Measurements from ENCODE around the gene TWF1.

Gene TWF1

DNA sequence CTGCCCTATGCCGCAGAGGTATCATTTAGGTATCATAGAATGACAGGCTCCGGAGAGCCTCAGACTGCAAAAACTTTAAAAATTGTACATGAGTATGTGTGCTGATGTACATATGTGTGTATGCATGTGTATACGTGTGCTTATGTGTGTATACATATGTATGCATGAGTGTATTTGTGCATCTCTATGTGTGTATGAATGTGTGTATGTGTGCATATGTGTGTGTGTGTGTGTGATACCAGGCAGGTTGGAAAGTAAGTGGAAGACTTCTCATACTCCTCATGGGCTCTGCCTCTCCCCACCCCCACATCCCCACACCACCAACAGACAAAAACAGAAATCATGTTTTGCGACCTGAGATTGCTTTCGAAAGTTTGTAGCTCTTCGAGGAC, 29.1 kb upstream of the TWF1 start (continued):
- TF ChIP-seq, protein P1, sequence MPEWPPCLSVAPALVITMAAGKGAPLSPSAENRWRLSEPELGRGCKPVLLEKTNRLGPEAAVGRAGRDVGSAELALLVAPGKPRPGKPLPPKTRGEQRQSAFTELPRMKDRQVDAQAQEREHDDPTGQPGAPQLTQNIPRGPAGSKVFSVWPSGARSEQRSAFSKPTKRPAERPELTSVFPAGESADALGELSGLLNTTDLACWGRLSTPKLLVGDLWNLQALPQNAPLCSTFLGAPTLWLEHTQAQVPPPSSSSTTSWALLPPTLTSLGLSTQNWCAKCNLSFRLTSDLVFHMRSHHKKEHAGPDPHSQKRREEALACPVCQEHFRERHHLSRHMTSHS (tag by site-specific recombination; IDR thresholded peaks at IDR 0.05) = no peak
- TF ChIP-seq PRDM1 (tag by site-specific recombination; IDR thresholded peaks at IDR 0.05) (peak; percentile 30; the same call in 1 of the 2 replicates), SCRT1 (tag by site-specific recombination; IDR thresholded peaks at IDR 0.05; ENCODE audit: borderline replicate concordance) (no peak), ZBTB17 (tag by site-specific recombination; IDR thresholded peaks at IDR 0.05) (no peak), ZXDB (tag by site-specific recombination; IDR thresholded peaks at IDR 0.05) (peak; percentile 53), ZNF169 (tag by site-specific recombination; IDR thresholded peaks at IDR 0.05) (no peak), ZSCAN16 (tag by site-specific recombination; IDR thresholded peaks at IDR 0.05) (no peak), ZNF366 (tag by site-specific recombination; conservative IDR thresholded peaks at IDR 0.05) (0 out of 2 replicates have a peak, but pooled peaks have one; percentile 13), ZNF10 (tag by site-specific recombination; IDR thresholded peaks at IDR 0.05) (no peak), ZNF140 (tag by site-specific recombination; IDR thresholded peaks at IDR 0.05) (no peak), TCF7L2 (IDR thresholded peaks at IDR 0.05; ENCODE audit: borderline replicate concordance, low read depth, low read length) (no peak), ZEB2 (tag by site-specific recombination; IDR thresholded peaks at IDR 0.05) (0 out of 2 replicates have a peak, but pooled peaks have one; percentile 37), ZNF501 (tag by site-specific recombination; IDR thresholded peaks at IDR 0.05) (peak; percentile 74; the same call in 1 of the 2 replicates)

DNA sequence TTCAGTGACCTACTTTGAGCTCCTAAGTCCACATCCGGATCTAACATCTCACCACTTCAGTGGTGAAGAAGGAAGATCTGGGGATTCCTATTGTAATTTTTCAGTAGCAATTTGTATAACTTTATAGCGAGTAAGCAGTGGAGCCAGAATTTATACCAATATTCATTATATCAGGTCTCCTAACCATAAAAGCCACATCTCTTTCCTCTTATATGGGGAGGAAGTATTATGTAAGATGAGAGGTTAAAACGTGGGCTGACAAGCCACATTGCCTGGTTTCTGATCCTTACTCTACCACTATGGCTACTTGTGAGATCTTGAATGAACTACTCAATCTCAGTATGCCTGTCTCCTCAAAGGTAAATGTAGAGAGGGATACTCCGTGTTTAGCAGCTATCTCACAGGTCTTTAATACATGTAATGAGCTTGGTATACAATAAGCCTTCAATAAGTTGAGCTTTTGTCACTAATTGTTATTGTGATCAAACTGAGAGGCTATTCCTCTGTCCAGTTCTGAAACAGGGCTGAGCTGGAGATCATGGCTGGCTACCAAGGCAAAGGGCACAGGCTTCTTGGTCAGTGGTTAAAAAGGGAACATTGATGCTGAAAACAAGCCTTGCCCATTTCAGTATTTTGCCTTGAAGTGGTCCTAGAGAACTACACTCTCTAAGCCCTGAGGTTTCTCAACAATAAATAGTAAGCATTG, 26.5 kb upstream of the TWF1 start:
- no peaks in the 10 kb centered on the region for H3K9me3 ChIP-seq (ENCODE audit: control insufficient read depth, insufficient read depth, low read depth, low read length)
- TF ChIP-seq ZNF585B (tag by site-specific recombination; IDR thresholded peaks at IDR 0.05) (no peak), SP3 (tag by site-specific recombination; IDR thresholded peaks at IDR 0.05) (no peak), ZNF239 (tag by site-specific recombination; IDR thresholded peaks at IDR 0.05) (no peak)
- TF ChIP-seq, protein P2, sequence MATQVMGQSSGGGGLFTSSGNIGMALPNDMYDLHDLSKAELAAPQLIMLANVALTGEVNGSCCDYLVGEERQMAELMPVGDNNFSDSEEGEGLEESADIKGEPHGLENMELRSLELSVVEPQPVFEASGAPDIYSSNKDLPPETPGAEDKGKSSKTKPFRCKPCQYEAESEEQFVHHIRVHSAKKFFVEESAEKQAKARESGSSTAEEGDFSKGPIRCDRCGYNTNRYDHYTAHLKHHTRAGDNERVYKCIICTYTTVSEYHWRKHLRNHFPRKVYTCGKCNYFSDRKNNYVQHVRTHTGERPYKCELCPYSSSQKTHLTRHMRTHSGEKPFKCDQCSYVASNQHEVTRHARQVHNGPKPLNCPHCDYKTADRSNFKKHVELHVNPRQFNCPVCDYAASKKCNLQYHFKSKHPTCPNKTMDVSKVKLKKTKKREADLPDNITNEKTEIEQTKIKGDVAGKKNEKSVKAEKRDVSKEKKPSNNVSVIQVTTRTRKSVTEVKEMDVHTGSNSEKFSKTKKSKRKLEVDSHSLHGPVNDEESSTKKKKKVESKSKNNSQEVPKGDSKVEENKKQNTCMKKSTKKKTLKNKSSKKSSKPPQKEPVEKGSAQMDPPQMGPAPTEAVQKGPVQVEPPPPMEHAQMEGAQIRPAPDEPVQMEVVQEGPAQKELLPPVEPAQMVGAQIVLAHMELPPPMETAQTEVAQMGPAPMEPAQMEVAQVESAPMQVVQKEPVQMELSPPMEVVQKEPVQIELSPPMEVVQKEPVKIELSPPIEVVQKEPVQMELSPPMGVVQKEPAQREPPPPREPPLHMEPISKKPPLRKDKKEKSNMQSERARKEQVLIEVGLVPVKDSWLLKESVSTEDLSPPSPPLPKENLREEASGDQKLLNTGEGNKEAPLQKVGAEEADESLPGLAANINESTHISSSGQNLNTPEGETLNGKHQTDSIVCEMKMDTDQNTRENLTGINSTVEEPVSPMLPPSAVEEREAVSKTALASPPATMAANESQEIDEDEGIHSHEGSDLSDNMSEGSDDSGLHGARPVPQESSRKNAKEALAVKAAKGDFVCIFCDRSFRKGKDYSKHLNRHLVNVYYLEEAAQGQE (tag by site-specific recombination; IDR thresholded peaks at IDR 0.05) = peak; percentile 80
- no peak overlapping the region for H3K27ac ChIP-seq (ENCODE audit: extremely low read depth, low read depth, low read length)
- no peaks in the 10 kb centered on the region for H3K4me1 ChIP-seq (ENCODE audit: control insufficient read depth, insufficient read depth, low read length)
- ChIA-PET POLR2A (interaction anchor here (1.1 to 3.5 kb wide), 2 partner anchors 9 to 27 kb away, joined by 4 to 19 read pairs; partner anchors contain the start of gene TWF1), CTCF (interaction anchor here (0.6 kb wide), 1 partner anchor 17 kb away, joined by 3 read pairs; no protein-coding TSS in a partner anchor)
- H3K36me3 ChIP-seq (ENCODE audit: control insufficient read depth in 2 of 2, insufficient read depth in 1 of 2, low read length in 2 of 2) = no peaks in the 10 kb centered on the region
- no peak overlapping the region for H3K4me3 ChIP-seq (ENCODE audit: low read depth, low read length)

DNA sequence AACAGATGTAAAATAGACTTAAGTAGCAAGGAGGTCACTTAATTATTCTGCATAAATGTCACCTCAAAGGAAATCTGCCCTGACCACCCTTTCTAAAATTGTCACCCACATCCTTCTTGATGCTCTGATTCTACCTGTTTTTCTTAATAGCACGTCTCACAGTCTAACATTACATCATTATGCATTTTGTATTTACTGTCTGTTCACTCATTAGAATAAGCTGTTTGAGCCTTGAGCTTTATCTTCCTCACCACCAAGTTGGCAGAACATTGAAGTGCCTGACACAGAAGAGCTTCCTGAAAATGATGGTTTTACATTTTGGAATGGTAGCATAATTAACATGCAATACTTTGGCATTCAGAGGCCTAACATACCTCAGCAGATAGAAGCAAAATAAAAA, 21.0 kb upstream of the TWF1 start:
- ChIA-PET POLR2A (no interaction called here), CTCF (interaction anchor here (0.6 kb wide), 1 partner anchor 56 kb away, joined by 3 read pairs; no protein-coding TSS in a partner anchor)
- no peak overlapping the region for H3K27ac ChIP-seq (ENCODE audit: extremely low read depth, low read depth, low read length)
- no peaks in the 10 kb centered on the region for H3K4me1 ChIP-seq (ENCODE audit: control insufficient read depth, insufficient read depth, low read length)
- H3K4me3 ChIP-seq (ENCODE audit: low read depth, low read length) = no peak overlapping the region
- no peaks in the 10 kb centered on the region for H3K9me3 ChIP-seq (ENCODE audit: control insufficient read depth, insufficient read depth, low read depth, low read length)
- no peaks in the 10 kb centered on the region for H3K36me3 ChIP-seq (ENCODE audit: control insufficient read depth in 2 of 2, insufficient read depth in 1 of 2, low read length in 2 of 2)
- TF ChIP-seq IKZF3 (tag by site-specific recombination; IDR thresholded peaks at IDR 0.05) (no peak), ZNF248 (tag by site-specific recombination; IDR thresholded peaks at IDR 0.05) (no peak), ZNF830 (tag by site-specific recombination; IDR thresholded peaks at IDR 0.05; ENCODE audit: low read depth) (no peak), REPIN1 (tag by site-specific recombination; IDR thresholded peaks at IDR 0.05; ENCODE audit: low read depth) (no peak), ZBTB20 (tag by site-specific recombination; IDR thresholded peaks at IDR 0.05) (no peak), ZNF747 (tag by site-specific recombination; IDR thresholded peaks at IDR 0.05) (no peak), TCF7L2 (IDR thresholded peaks at IDR 0.05; ENCODE audit: borderline replicate concordance, low read depth, low read length) (no peak), ZNF202 (tag by site-specific recombination; IDR thresholded peaks at IDR 0.05; ENCODE audit: borderline replicate concordance) (no peak)
- TF ChIP-seq, protein P3, sequence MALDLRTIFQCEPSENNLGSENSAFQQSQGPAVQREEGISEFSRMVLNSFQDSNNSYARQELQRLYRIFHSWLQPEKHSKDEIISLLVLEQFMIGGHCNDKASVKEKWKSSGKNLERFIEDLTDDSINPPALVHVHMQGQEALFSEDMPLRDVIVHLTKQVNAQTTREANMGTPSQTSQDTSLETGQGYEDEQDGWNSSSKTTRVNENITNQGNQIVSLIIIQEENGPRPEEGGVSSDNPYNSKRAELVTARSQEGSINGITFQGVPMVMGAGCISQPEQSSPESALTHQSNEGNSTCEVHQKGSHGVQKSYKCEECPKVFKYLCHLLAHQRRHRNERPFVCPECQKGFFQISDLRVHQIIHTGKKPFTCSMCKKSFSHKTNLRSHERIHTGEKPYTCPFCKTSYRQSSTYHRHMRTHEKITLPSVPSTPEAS (tag by site-specific recombination; IDR thresholded peaks at IDR 0.05) = no peak
- TF ChIP-seq, protein P4, sequence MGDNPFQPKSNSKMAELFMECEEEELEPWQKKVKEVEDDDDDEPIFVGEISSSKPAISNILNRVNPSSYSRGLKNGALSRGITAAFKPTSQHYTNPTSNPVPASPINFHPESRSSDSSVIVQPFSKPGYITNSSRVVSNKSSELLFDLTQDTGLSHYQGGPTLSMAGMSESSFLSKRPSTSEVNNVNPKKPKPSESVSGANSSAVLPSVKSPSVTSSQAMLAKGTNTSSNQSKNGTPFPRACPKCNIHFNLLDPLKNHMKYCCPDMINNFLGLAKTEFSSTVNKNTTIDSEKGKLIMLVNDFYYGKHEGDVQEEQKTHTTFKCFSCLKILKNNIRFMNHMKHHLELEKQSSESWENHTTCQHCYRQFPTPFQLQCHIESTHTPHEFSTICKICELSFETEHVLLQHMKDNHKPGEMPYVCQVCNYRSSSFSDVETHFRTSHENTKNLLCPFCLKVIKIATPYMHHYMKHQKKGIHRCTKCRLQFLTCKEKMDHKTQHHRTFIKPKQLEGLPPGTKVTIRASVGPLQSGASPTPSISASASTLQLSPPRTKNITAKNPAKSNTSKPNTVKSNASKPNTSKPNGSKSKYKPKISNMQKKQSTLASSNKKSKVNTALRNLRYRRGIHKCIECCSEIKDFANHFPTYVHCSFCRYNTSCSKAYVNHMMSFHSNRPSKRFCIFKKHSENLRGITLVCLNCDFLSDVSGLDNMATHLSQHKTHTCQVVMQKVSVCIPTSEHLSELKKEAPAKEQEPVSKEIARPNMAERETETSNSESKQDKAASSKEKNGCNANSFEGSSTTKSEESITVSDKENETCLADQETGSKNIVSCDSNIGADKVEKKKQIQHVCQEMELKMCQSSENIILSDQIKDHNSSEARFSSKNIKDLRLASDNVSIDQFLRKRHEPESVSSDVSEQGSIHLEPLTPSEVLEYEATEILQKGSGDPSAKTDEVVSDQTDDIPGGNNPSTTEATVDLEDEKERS (tag by site-specific recombination; IDR thresholded peaks at IDR 0.05) = no peak
